K562 (cell line): ENCODE results near the gene DDX41. TPM values are rescaled to one million over a fixed set of nuclear protein-coding genes. Genes with fewer than 3 reads are reported as not detected.
A peak's percentile ranks its signal among the peaks of the same experiment; 100 is the strongest.

Source experiments
- DPF2 ChIP-seq: fragments of 450-650 bp; IDR thresholded peaks from 2 replicates; pipeline ENCODE4 v1.6.1; 2016
- HMGN3 ChIP-seq: IDR thresholded peaks from 2 replicates; pipeline ENCODE4 v1.6.1; 2011; ENCODE audit warnings: borderline replicate concordance, low read depth, mild to moderate bottlenecking, mixed read lengths, low read length; ENCODE audit not compliant: insufficient read length; ENCODE audit errors: extremely low read depth
- ILF3 ChIP-seq: fragments of 450-650 bp; IDR thresholded peaks from 2 replicates; pipeline ENCODE4 v1.6.1; 2018; ENCODE audit warnings: antibody characterized with exemption, mild to moderate bottlenecking, moderate library complexity, borderline replicate concordance
- L3MBTL2 ChIP-seq: fragments of 450-650 bp; IDR thresholded peaks from 2 replicates; pipeline ENCODE4 v1.6.1; 2016; ENCODE audit warnings: mild to moderate bottlenecking, moderate library complexity
- NCOA1 ChIP-seq: fragments of 450-650 bp; IDR thresholded peaks from 2 replicates; pipeline ENCODE4 v1.6.1; 2016; ENCODE audit warnings: low read depth
- NFATC3 ChIP-seq: fragments of 450-650 bp; IDR thresholded peaks from 2 replicates; pipeline ENCODE4 v1.6.1; 2017; ENCODE audit warnings: mild to moderate bottlenecking
- NFRKB ChIP-seq: fragments of 450-650 bp; IDR thresholded peaks from 2 replicates; pipeline ENCODE4 v1.6.1; 2016; ENCODE audit warnings: low read depth
- POU5F1 ChIP-seq: fragments of 150-350 bp; IDR thresholded peaks from 2 replicates; pipeline ENCODE4 v1.6.1; 2014; ENCODE audit warnings: borderline replicate concordance, low read length, low read depth, mild to moderate bottlenecking; ENCODE audit not compliant: partially characterized antibody
- PYGO2 ChIP-seq: fragments of 450-650 bp; IDR thresholded peaks from 2 replicates; pipeline ENCODE4 v1.6.1; 2016; ENCODE audit warnings: mild to moderate bottlenecking, missing genetic modification characterization, moderate library complexity, missing compliant biosample characterization
- SAFB ChIP-seq: fragments of 200-400 bp; formaldehyde crosslinking; IDR thresholded peaks from 2 replicates; pipeline ENCODE4 v1.6.1; 2017; ENCODE audit warnings: low read depth, low read length, borderline replicate concordance
- SMAD4 ChIP-seq: fragments of 250-450 bp; sonication (Bioruptor Pico); conservative IDR thresholded peaks from 2 replicates; pipeline ENCODE4 v1.8.0; 2021; ENCODE audit warnings: inconsistent platforms, mild to moderate bottlenecking, moderate library complexity
- TAF1 ChIP-seq: IDR thresholded peaks from 2 replicates; pipeline ENCODE4 v1.6.1; 2011; ENCODE audit warnings: mild to moderate bottlenecking, low read length, moderate library complexity; ENCODE audit not compliant: insufficient read depth, control insufficient read depth, severe bottlenecking; ENCODE audit errors: extremely low read depth
- TCF7L2 ChIP-seq: fragments of 150-350 bp; IDR thresholded peaks from 2 replicates; pipeline ENCODE4 v1.6.1; 2016; ENCODE audit warnings: low read depth, mild to moderate bottlenecking, low read length, moderate library complexity
- ZBTB9 ChIP-seq: fragments of 450-650 bp; formaldehyde crosslinking; IDR thresholded peaks from 2 replicates; pipeline ENCODE4 v1.4.0; 2020; ENCODE audit warnings: mild to moderate bottlenecking, moderate library complexity
- ZKSCAN3 ChIP-seq: fragments of 250-450 bp; sonication (Bioruptor Pico); IDR thresholded peaks from 2 replicates; pipeline ENCODE4 v1.4.0; 2020
- ZNF121 ChIP-seq: sonication (generic); formaldehyde crosslinking; conservative IDR thresholded peaks from 2 replicates; pipeline ENCODE4 v1.8.0; 2022; ENCODE audit warnings: missing genetic modification reagents
- ZNF57 ChIP-seq: fragments of 450-650 bp; formaldehyde crosslinking; IDR thresholded peaks from 2 replicates; pipeline ENCODE4 v1.4.0; 2020; ENCODE audit warnings: mild to moderate bottlenecking, moderate library complexity
- ZNF699 ChIP-seq: fragments of 250-450 bp; sonication (Bioruptor Pico); IDR thresholded peaks from 2 replicates; pipeline ENCODE4 v1.8.0; 2021; ENCODE audit warnings: mild to moderate bottlenecking, moderate library complexity; ENCODE audit not compliant: insufficient replicate concordance
- polyA plus RNA-seq, 8 experiments: library from polyadenylated mRNA; depleted of rRNA in 4 of 8; stranded (reverse) in 5 of 8; unstranded in 3 of 8; fragments of >200 nt; fragmentation: Nextera tagmentation in 2 of 8; fragmentation: Illumina TruSeq in 1 of 8; extraction: Ambion mirVana in 2 of 8; extraction: Trizol in 1 of 8; gene quantifications; 2 replicates each; pipeline versions ENCODE4 v1.2.1 to v1.2.3, GENCODE V29; 2011 to 2014; ENCODE audit warnings: inconsistent platforms in 1 of 8, missing spikeins in 1 of 8
- total RNA-seq, 7 experiments: library from RNA; depleted of rRNA in 6 of 7; stranded (reverse); fragments of >200 nt in 6 of 7; fragmentation: Illumina TruSeq in 2 of 7; extraction: Trizol in 2 of 7; gene quantifications; 2 replicates each; pipeline versions ENCODE4 v1.2.1 to v1.2.3, GENCODE V29; 2011 to 2021; ENCODE audit warnings: low replicate concordance in 1 of 7
- TF ChIP-seq, protein P1 (sequence below): fragments of 250-450 bp; sonication (Bioruptor Pico); IDR thresholded peaks from 2 replicates; pipeline ENCODE4 v1.6.1; 2021; ENCODE audit warnings: mild to moderate bottlenecking
- TF ChIP-seq, protein P2 (sequence below): fragments of 250-450 bp; sonication (Bioruptor Pico); IDR thresholded peaks from 2 replicates; pipeline ENCODE4 v1.5.0; 2021
- TF ChIP-seq, protein P3 (sequence below): sonication (generic); formaldehyde crosslinking; IDR thresholded peaks from 2 replicates; pipeline ENCODE4 v1.8.1; 2023; ENCODE audit warnings: mild to moderate bottlenecking, missing genetic modification reagents, moderate library complexity

DDX41 gene
- total and polyA plus RNA-seq, 9 of the 15 experiments (the other 6 are each of a cell fraction or from before 2014, with no cell fraction given), result 38.2 to 284 (median 116) TPM

GRCh38 chr5:177554474-177555111 is 37.8 kb upstream of the DDX41 start, which contains the start of gene FAM193B (continued):
- TF ChIP-seq DPF2 (0 out of 2 replicates have a peak, but pooled peaks have one; percentile 52), TAF1 (peak; percentile 57), L3MBTL2 (peak; percentile 76; the same call in 1 of the 2 replicates), SMAD4 (0 out of 2 replicates have a peak, but pooled peaks have one; percentile 48), HMGN3 (peak; percentile 67), ZBTB9 (CRISPR knock-in tag) (0 out of 2 replicates have a peak, but pooled peaks have one; percentile 45), SAFB (no peak), TCF7L2 (no peak), POU5F1 (no peak), NFATC3 (no peak), ZNF699 (CRISPR knock-in tag) (no peak), ZNF121 (CRISPR knock-in tag) (no peak), NCOA1 (no peak), PYGO2 (no peak), ZNF57 (CRISPR knock-in tag) (no peak), NFRKB (peak; percentile 46; the same call in 1 of the 2 replicates), ILF3 (no peak), ZKSCAN3 (CRISPR knock-in tag) (no peak)
- TF ChIP-seq, protein P1, sequence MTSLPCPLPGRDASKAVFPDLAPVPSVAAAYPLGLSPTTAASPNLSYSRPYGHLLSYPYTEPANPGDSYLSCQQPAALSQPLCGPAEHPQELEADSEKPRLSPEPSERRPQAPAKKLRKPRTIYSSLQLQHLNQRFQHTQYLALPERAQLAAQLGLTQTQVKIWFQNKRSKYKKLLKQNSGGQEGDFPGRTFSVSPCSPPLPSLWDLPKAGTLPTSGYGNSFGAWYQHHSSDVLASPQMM, result no peak
- TF ChIP-seq, protein P2, sequence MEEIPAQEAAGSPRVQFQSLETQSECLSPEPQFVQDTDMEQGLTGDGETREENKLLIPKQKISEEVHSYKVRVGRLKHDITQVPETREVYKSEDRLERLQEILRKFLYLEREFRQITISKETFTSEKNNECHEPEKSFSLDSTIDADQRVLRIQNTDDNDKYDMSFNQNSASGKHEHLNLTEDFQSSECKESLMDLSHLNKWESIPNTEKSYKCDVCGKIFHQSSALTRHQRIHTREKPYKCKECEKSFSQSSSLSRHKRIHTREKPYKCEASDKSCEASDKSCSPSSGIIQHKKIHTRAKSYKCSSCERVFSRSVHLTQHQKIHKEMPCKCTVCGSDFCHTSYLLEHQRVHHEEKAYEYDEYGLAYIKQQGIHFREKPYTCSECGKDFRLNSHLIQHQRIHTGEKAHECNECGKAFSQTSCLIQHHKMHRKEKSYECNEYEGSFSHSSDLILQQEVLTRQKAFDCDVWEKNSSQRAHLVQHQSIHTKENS (CRISPR knock-in tag), result no peak
- TF ChIP-seq, protein P3, sequence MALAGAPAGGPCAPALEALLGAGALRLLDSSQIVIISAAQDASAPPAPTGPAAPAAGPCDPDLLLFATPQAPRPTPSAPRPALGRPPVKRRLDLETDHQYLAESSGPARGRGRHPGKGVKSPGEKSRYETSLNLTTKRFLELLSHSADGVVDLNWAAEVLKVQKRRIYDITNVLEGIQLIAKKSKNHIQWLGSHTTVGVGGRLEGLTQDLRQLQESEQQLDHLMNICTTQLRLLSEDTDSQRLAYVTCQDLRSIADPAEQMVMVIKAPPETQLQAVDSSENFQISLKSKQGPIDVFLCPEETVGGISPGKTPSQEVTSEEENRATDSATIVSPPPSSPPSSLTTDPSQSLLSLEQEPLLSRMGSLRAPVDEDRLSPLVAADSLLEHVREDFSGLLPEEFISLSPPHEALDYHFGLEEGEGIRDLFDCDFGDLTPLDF (CRISPR knock-in tag), result peak; percentile 40; the same call in 1 of the 2 replicates
